HG02870 (cell line): ENCODE data around the gene HIF3A.
"Not testable (repeated sequence)": the region's sequence is repeated elsewhere in the genome, so short reads cannot be mapped to it uniquely, and the experiment has no call there.

Experiments used
- ATAC-seq: cut with Tn5 transposase; IDR thresholded peaks from one replicate; pipeline ENCODE4 v1.9.1; 2021; ENCODE audit warnings: mild to moderate bottlenecking, moderate library complexity; ENCODE audit not compliant: unreplicated experiment

Gene HIF3A

GRCh38 chr19:46291829-46292228 lies 5.0 kb upstream of the HIF3A start:
- no peak for ATAC-seq

DNA sequence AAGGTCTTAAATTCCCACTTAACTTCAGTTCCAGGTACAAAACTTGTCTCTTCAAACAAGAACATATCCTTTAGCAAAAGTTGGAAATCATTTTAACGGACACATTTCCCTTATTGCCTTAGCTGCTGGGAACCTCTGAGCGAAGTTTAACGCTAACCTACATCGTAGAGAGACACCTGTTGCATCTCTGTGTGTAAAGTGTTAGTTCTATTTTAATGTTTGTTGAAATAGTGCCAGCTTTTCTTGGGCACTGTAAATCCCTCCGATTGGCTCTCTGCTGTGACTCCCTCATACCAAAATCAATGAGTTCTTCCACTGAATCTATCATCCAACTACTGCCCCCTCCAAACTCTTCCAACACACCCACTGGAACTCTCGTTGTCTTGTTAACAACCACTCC lies 2.3 kb upstream of the HIF3A start:
- ATAC-seq, result no peak

DNA sequence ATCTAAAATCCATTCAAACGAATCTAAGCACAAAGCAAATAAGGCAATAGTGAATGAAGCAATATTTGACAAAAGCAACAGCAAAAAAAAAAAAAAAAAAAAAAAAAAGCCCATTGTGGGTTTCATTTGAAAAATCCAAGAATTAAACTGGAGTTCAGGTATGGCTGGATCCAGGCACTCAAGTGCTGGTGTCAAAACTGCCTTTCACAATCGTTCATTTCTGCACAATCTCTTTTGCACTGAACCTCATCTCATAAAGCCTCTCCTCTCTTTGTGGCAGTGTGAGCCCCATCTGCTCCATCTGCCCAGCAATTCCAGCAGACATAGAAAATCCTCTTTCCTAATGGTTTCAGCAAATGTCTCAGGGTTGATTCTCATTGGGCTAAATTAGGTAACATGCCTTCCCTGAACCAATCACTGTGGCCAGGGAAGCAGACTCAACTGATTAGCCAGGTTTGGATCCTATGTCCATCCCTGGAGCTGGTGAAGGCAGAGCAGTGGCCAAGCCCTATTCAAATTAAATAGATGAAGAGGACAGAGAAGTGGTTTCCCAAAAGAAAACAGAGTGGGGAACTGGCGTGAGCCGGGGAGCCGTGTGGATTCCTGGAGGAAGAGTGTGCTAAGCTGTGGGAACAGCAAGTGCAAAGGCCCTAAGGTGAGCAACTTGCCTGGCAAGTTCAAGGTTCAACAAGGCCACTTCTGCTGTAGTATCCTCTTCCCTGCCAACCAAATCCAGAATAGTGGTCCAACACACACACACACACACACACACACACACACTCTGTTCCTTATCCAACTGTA lies 1.2 kb upstream of the HIF3A start:
- ATAC-seq, result no peak

- no peak for ATAC-seq
Observed at GRCh38 chr19:46296202-46296480, 701 bp upstream of the HIF3A start.

- no peak for ATAC-seq
Observed at GRCh38 chr19:46297700-46298478, 1.0 kb downstream of the HIF3A start.

- ATAC-seq, result no peak
Observed at GRCh38 chr19:46298479-46299003, 1.7 kb downstream of the HIF3A start.

- ATAC-seq, result no peak
Observed at GRCh38 chr19:46299004-46299509, 2.2 kb downstream of the HIF3A start.

DNA sequence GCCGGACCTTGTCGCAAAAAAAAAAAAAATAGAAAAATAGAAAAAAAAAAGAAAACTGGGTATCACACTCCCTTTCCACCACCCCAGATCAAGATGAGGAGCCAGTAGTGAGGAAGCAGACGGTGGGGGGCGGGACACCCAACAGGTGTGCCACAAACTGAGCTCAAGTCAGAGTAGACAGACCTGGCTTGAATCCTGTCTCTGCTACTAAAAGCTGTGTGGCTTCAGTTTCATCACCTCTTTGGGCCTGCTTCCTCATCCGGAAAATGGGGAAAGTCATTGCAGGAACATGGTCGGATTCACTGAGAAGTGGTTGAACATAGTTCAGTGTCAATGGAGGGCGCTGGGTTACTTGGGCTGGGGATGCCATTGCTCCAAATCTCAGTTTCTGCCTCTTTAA lies 2.9 kb downstream of the HIF3A start:
- ATAC-seq, result no peak

DNA sequence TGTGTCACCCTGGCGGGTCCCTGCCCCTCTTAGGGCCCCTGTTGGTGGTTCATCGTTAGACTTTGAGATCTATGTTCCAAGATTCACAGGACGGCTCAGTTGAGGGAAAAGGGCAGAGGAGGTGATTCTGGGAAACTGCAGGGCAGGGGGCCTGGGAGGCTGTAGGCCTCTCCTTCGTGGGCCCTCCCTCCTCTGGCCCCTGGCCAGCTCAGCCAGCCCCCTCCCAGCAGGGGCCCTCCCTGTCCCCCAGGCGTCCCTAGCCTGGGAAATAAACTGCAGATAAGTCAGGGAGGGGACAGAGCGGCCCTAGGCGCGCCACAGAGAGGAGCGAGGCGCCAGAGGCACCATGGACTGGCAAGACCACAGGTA lies 6.5 kb downstream of the HIF3A start:
- no peak for ATAC-seq

GRCh38 chr19:46303691-46304397 lies 7.0 kb downstream of the HIF3A start:
- no peak for ATAC-seq

- ATAC-seq, result no peak
Observed at GRCh38 chr19:46306501-46306900, 9.7 kb downstream of the HIF3A start.

GRCh38 chr19:46308510-46308909 lies 11.7 kb downstream of the HIF3A start:
- ATAC-seq, result no peak

- no peak for ATAC-seq
Observed at GRCh38 chr19:46309056-46309455, 12.2 kb downstream of the HIF3A start.

GRCh38 chr19:46311444-46311843 lies 14.6 kb downstream of the HIF3A start:
- ATAC-seq, result no peak

GRCh38 chr19:46313540-46314469 lies 17.0 kb downstream of the HIF3A start:
- ATAC-seq, result not testable (repeated sequence)

DNA sequence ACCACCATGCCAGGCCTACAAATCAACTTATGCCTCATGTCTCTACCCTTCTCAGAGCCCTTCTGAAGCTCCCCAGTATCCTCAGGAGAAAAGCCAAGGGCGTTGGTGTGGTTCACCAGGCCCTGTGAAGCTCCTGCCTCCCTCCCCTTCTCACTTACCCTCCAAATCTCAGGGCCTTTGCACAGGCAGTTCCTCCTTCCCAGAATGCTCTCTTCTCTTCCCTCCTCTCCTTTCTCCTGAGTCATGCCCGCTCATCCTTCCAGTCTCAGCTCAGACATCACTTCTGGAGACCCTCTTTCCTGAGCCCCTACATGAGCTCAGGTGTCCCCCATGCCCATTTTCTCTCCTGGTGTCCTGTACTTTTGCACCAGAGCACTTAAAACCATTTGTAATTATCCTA lies 20.5 kb downstream of the HIF3A start:
- no peak for ATAC-seq

DNA sequence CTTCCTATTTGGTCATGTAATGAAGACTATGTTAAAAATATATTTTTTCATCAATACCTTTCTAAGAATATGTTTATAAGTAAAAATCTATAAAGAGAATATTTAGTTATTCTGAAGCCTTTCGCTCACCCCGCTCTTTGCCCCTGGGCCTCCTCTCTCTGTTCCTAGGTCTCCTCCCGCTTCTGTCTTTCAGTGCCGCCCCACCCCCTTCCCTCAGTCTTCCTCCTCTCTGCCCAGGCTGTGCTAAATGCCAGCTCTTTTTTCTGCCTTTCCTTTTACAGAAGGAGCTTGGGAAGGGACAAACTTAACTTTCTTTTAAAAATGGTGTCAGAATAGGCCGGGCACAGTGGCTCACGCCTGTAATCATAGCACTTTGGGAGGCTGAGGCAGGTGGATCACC lies 22.8 kb downstream of the HIF3A start:
- ATAC-seq, result no peak

DNA sequence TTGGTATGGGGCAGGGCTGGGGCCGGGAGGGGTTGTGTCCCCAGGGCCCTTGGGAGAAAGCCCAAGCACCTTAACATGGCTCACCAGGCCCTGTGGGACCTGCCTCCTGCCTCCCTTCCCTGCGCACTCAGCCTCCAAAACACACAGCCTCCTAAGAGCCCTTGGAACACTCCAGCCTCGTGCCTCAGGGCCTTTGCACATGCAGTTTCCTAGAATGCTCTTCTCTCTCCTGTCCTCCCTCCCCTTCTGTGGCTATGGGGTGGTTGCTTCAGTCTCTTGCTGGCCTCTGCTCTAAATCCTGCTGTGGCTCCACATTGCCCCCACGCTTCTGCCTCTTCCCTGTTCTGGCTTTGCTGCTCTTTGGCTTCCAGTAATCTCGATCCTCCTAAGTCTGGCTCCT lies 23.7 kb downstream of the HIF3A start:
- no peak for ATAC-seq

GRCh38 chr19:46321653-46322052 lies 24.8 kb downstream of the HIF3A start:
- ATAC-seq, result no peak

DNA sequence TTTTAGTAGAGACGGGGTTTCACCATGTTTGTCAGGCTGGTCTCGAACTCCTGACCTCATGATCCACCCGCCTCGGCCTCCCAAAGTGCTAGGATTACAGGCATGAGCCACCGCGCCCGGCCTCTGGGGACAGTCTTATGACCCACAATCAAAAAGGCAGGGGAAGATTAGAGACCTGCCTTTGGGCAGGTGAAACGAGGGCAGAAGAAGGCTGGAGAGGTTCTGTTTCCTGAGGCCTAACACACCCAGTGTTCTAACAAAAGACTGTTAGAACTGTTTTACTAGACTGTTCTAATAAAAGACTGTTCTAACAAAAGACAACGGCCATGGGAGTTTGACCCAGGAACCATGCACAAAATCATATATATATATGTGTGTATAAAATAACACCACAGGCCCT lies 26.4 kb downstream of the HIF3A start:
- not testable (repeated sequence) for ATAC-seq
